HepG2 (cell line): ENCODE results near the gene NKX1-1. TPM values are rescaled to one million over a fixed set of nuclear protein-coding genes. Genes with fewer than 3 reads are reported as not detected.

Experiments used
- ATAC-seq: fragments of 200-7000 bp; cut with Tn5 transposase; 3 replicates; pipeline ENCODE4 v1.9.1; 2020; ENCODE audit warnings: mild to moderate bottlenecking, moderate library complexity
- BruUV-seq: library from RNA; stranded (reverse); fragments of 400-500 nt; replicated peaks from 2 replicates; lab custom pipeline; 2021; lab: Mats Ljungman, UMichigan
- CTCF ChIA-PET: fragments of 300-600 bp; formaldehyde crosslinking; extraction: SDS; loops from one replicate; lab custom pipeline; 2021; ENCODE audit warnings: low total read pairs, inconsistent platforms, low intra/inter-chr PET ratio; lab: Yijun Ruan, JAX
- POLR2A ChIA-PET: fragments of 350-600 bp; sonication (Branson Sonifier 250); formaldehyde crosslinking; loops from one replicate; lab custom pipeline; 2020; ENCODE audit warnings: antibody characterized with exemption, inconsistent platforms; lab: Yijun Ruan, JAX
- DNase-seq: peaks from one replicate; pipeline ENCODE4 v3.0.0-alpha.2; 2015; ENCODE audit warnings: low spot score
- FAIRE-seq: peaks from 3 replicates; lab custom pipeline; 2011; peaks lifted over from hg19 to GRCh38; lab: Jason Lieb, UNC
- H2AFZ ChIP-seq: one replicate; pipeline ENCODE4 v1.6.1; 2011; ENCODE audit warnings: low read length, inconsistent platforms
- H3K27ac ChIP-seq: fragments of 300-600 bp; 3 replicates; pipeline ENCODE4 v1.8.0; 2011; ENCODE audit warnings: mixed run types, mild to moderate bottlenecking, mixed read lengths, low read length, inconsistent platforms; ENCODE audit not compliant: insufficient read depth; ENCODE audit errors: extremely low read length
- H3K27me3 ChIP-seq, 2 experiments: fragments of 200-600 bp in 1 of 2; 2 replicates in 1 of 2; 3 replicates in 1 of 2; pipeline versions ENCODE4 v1.6.0 to v1.8.0; 2011; ENCODE audit warnings: low read length in 2 of 2, mild to moderate bottlenecking in 2 of 2, moderate library complexity in 2 of 2, inconsistent platforms in 1 of 2; ENCODE audit not compliant: insufficient read depth in 2 of 2, control insufficient read depth in 1 of 2
- H3K36me3 ChIP-seq, 2 experiments: fragments of 200-600 bp in 1 of 2; replicated peaks in 1 of 2; 2 replicates in 1 of 2; 3 replicates in 1 of 2; pipeline versions ENCODE4 v1.5.1 to v1.8.0; 2011; ENCODE audit warnings: low read length in 2 of 2, inconsistent platforms in 1 of 2; ENCODE audit not compliant: insufficient read depth in 2 of 2, control insufficient read depth in 1 of 2
- H3K4me1 ChIP-seq: 2 replicates; pipeline ENCODE4 v1.5.1; 2012; ENCODE audit warnings: low read length, inconsistent platforms; ENCODE audit not compliant: insufficient read depth
- H3K4me2 ChIP-seq: 2 replicates; pipeline ENCODE4 v1.6.0; 2011; ENCODE audit warnings: low read depth, low read length, inconsistent platforms
- H3K4me3 ChIP-seq, 3 experiments: fragments of 200-600 bp in 1 of 3; sonication (generic), shearing (Covaris generic) in 1 of 3; replicated peaks in 1 of 3; 2 replicates each; pipeline ENCODE4 v1.5.1; 2011 to 2016; ENCODE audit warnings: low read length in 3 of 3, inconsistent platforms in 2 of 3, low read depth in 2 of 3, mild to moderate bottlenecking in 2 of 3, control low read depth in 1 of 3, mixed read lengths in 1 of 3; ENCODE audit not compliant: insufficient read depth in 1 of 3
- H3K79me2 ChIP-seq: one replicate; pipeline ENCODE4 v1.6.1; 2011; ENCODE audit warnings: low read length, inconsistent platforms; ENCODE audit not compliant: insufficient read depth
- H3K9ac ChIP-seq: 2 replicates; pipeline ENCODE4 v1.6.0; 2011; ENCODE audit warnings: mild to moderate bottlenecking, low read depth, low read length, inconsistent platforms; ENCODE audit not compliant: insufficient read depth
- H3K9me3 ChIP-seq: 2 replicates; pipeline ENCODE4 v1.5.1; 2012; ENCODE audit warnings: mild to moderate bottlenecking, low read length
- H4K20me1 ChIP-seq: 2 replicates; pipeline ENCODE4 v1.6.0; 2011; ENCODE audit warnings: inconsistent platforms, mild to moderate bottlenecking, low read length, moderate library complexity; ENCODE audit not compliant: insufficient read depth
- DNMT1 ChIP-seq: sonication (generic); formaldehyde crosslinking; IDR thresholded peaks from 2 replicates; pipeline ENCODE4 v1.5.1; 2020; ENCODE audit warnings: mild to moderate bottlenecking, missing genetic modification reagents
- EEA1 ChIP-seq: sonication (generic); formaldehyde crosslinking; IDR thresholded peaks from 2 replicates; pipeline ENCODE4 v1.5.1; 2020; ENCODE audit warnings: mild to moderate bottlenecking, missing genetic modification reagents, borderline replicate concordance
- GRHL1 ChIP-seq: sonication (generic); formaldehyde crosslinking; conservative IDR thresholded peaks from 2 replicates; pipeline ENCODE4 v1.8.0; 2022; ENCODE audit warnings: missing genetic modification reagents
- MBD4 ChIP-seq: IDR thresholded peaks from 2 replicates; pipeline ENCODE4 v1.6.1; 2012; ENCODE audit warnings: low read length, inconsistent platforms, borderline replicate concordance
- NR0B2 ChIP-seq: sonication (generic); formaldehyde crosslinking; IDR thresholded peaks from 2 replicates; pipeline ENCODE4 v1.4.0; 2020; ENCODE audit warnings: mild to moderate bottlenecking, missing genetic modification reagents
- NR3C1 ChIP-seq: sonication (generic); formaldehyde crosslinking; IDR thresholded peaks from 2 replicates; pipeline ENCODE4 v1.4.0; 2020; ENCODE audit warnings: missing genetic modification reagents
- POLR2AphosphoS5 ChIP-seq: IDR thresholded peaks from 2 replicates; pipeline ENCODE4 v1.6.1; 2012; ENCODE audit warnings: low read depth, low read length
- PTBP1 ChIP-seq: fragments of 200-400 bp; formaldehyde crosslinking; IDR thresholded peaks from 2 replicates; pipeline ENCODE4 v1.6.1; 2018; ENCODE audit warnings: low read length, low read depth; ENCODE audit not compliant: poor library complexity, severe bottlenecking
- RFXAP ChIP-seq: sonication (generic); formaldehyde crosslinking; IDR thresholded peaks from 2 replicates; pipeline ENCODE4 v1.4.0; 2020; ENCODE audit warnings: missing genetic modification reagents, borderline replicate concordance
- RNF2 ChIP-seq: fragments of 450-650 bp; conservative IDR thresholded peaks from 2 replicates; pipeline ENCODE4 v1.6.1; 2016; ENCODE audit warnings: low read depth
- SMARCC2 ChIP-seq: fragments of 450-650 bp; IDR thresholded peaks from 2 replicates; pipeline ENCODE4 v1.6.1; 2017; ENCODE audit warnings: antibody characterized with exemption, mild to moderate bottlenecking
- YY1 ChIP-seq: IDR thresholded peaks from 2 replicates; pipeline ENCODE4 v1.6.1; 2011; ENCODE audit warnings: low read length, low read depth, moderate library complexity, mild to moderate bottlenecking; ENCODE audit not compliant: insufficient read depth, insufficient replicate concordance
- ZFP37 ChIP-seq: sonication (generic); formaldehyde crosslinking; IDR thresholded peaks from 2 replicates; pipeline ENCODE4 v1.4.0; 2020; ENCODE audit warnings: missing genetic modification reagents, borderline replicate concordance
- ZNF256 ChIP-seq: sonication (generic); formaldehyde crosslinking; conservative IDR thresholded peaks from 2 replicates; pipeline ENCODE4 v1.4.0; 2020; ENCODE audit warnings: missing genetic modification reagents
- ZNF280B ChIP-seq: sonication (generic); formaldehyde crosslinking; IDR thresholded peaks from 2 replicates; pipeline ENCODE4 v1.5.0; 2020; ENCODE audit warnings: missing genetic modification reagents, mild to moderate bottlenecking, borderline replicate concordance
- ZNF337 ChIP-seq: sonication (generic); formaldehyde crosslinking; IDR thresholded peaks from 2 replicates; pipeline ENCODE4 v1.5.1; 2020; ENCODE audit warnings: missing genetic modification reagents, low read depth, mild to moderate bottlenecking, borderline replicate concordance
- ZNF563 ChIP-seq: sonication (generic); formaldehyde crosslinking; IDR thresholded peaks from 2 replicates; pipeline ENCODE4 v1.8.0; 2022; ENCODE audit warnings: mild to moderate bottlenecking, moderate library complexity, missing genetic modification reagents
- ZNF564 ChIP-seq: sonication (generic); formaldehyde crosslinking; IDR thresholded peaks from 2 replicates; pipeline ENCODE4 v1.8.1; 2023; ENCODE audit warnings: mild to moderate bottlenecking, missing genetic modification reagents
- WGBS: methylation state at CpG from one replicate; pipeline ENCODE4 v1.1.6; 2017; ENCODE audit warnings: low lambda C conversion rate; 5-methylcytosine and 5-hydroxymethylcytosine counted together
- in situ Hi-C: cut with HindIII; loops from 2 replicates; pipeline ENCODE4 v1.10.0; 2017; ENCODE audit warnings: low pct_unique_long_range_greater_than_20kb; ENCODE audit not compliant: extremely low pct_ligation_motif_present
- intact Hi-C: fragments of 100-400 bp; cut with micrococcal nuclease; formaldehyde crosslinking; loops from one replicate; pipeline ENCODE4 v1.10.0; 2022; ENCODE audit not compliant: unreplicated experiment
- polyA plus RNA-seq, 8 experiments: library from polyadenylated mRNA; depleted of rRNA in 3 of 8; stranded (reverse) in 7 of 8; unstranded in 1 of 8; fragments of >200 nt; fragmentation: Illumina TruSeq in 4 of 8; extraction: Trizol in 4 of 8; gene quantifications; 2 replicates each; pipeline versions ENCODE4 v1.2.1 to v1.2.3, GENCODE V29; 2011 to 2016; ENCODE audit warnings: low read depth in 4 of 8, missing spikeins in 1 of 8, mixed read lengths in 1 of 8; ENCODE audit not compliant: insufficient read depth in 1 of 8
- total RNA-seq, 5 experiments: library from RNA; depleted of rRNA; stranded (reverse); fragments of >200 nt; fragmentation: Illumina TruSeq; extraction: Trizol; gene quantifications; 2 replicates each; pipeline ENCODE4 v1.2.3, GENCODE V29; 2016; ENCODE audit warnings: low read depth in 1 of 5

Gene NKX1-1
- total and polyA plus RNA-seq, 2 of the 13 experiments (the other 11 are each of a cell fraction or from before 2014, with no cell fraction given), result not detected

GRCh38 chr4:1414831-1415680 lies 8.8 kb upstream of the NKX1-1 start:
- in situ Hi-C loops, result no loop called here
- ChIA-PET POLR2A (no interaction called here), CTCF (no interaction called here)
- TF ChIP-seq ZNF337 (CRISPR knock-in tag), result no peak
- TF ChIP-seq NR3C1 (CRISPR knock-in tag), result no peak
- no peak for TF ChIP-seq RNF2
- TF ChIP-seq GRHL1 (CRISPR knock-in tag), result no peak
- no peak for TF ChIP-seq MBD4
- TF ChIP-seq ZNF256 (CRISPR knock-in tag), result no peak
- TF ChIP-seq POLR2AphosphoS5, result no peak
- TF ChIP-seq RFXAP (CRISPR knock-in tag), result no peak
- TF ChIP-seq EEA1 (CRISPR knock-in tag), result no peak
- TF ChIP-seq ZNF564, result no peak
- no peak for TF ChIP-seq YY1
- no peak for TF ChIP-seq PTBP1
- no peak for TF ChIP-seq SMARCC2
- TF ChIP-seq NR0B2 (CRISPR knock-in tag), result no peak
- TF ChIP-seq ZNF280B (CRISPR knock-in tag), result no peak
- no peak for TF ChIP-seq DNMT1 (CRISPR knock-in tag)
- TF ChIP-seq ZNF563, result no peak
- TF ChIP-seq ZFP37 (CRISPR knock-in tag), result no peak

More at GRCh38 chr4:1414831-1415680, 8.8 kb upstream of the NKX1-1 start:
- Histone ChIP-seq H3K4me1 (no peaks in the 10 kb centered on the region), H3K9ac (no peak overlapping the region), H3K27ac (no peak overlapping the region), H3K9me3 (no peaks in the 10 kb centered on the region), H2AFZ (no peak overlapping the region), H3K27me3 (peaks cover 0 to 33% of the 10 kb centered on the region in 2 experiments; a peak in 4 of 5 replicates), H3K79me2 (no peaks in the 10 kb centered on the region), H3K36me3 (no peaks in the 10 kb centered on the region), H3K4me3 (no peak overlapping the region), H3K4me2 (no peak overlapping the region), H4K20me1 (no peaks in the 10 kb centered on the region)
- ATAC-seq, result no peak
- no TSS peak for BruUV-seq
- FAIRE-seq, result no peak
- 78% methylated on average over 57 of the region's 75 CpGs for WGBS
- DNase-seq, result no peak
- intact Hi-C loops, result no loop called here
